ENCODE data around the gene MADD.

- TF ChIP-seq CTCF (conservative IDR thresholded peaks at IDR 0.05; ENCODE audit: low read depth, low read length) = no peak
- no peak for TF ChIP-seq EZH2 (IDR thresholded peaks at IDR 0.05; ENCODE audit: low read length, unreplicated experiment)
Observed at GRCh38 chr11:47241841-47242301, 28.1 kb upstream of the MADD start.
